IMR-90 (cell line): Measurements from ENCODE around the gene TBC1D10A. TPM values are rescaled to one million over a fixed set of nuclear protein-coding genes. Genes with fewer than 3 reads are reported as not detected.

Experiments
- ATAC-seq: fragments of 200-7000 bp; cut with Tn5 transposase; 2 replicates; pipeline ENCODE4 v1.9.1; 2020; ENCODE audit warnings: low read depth, mild to moderate bottlenecking, moderate library complexity
- BruUV-seq: library from RNA; stranded (reverse); fragments of 400-500 nt; replicated peaks from 2 replicates; lab custom pipeline; 2021; lab: Mats Ljungman, UMichigan
- CTCF ChIA-PET: fragments of 300-600 bp; formaldehyde crosslinking; extraction: SDS; loops from one replicate; lab custom pipeline; 2021; ENCODE audit warnings: antibody characterized with exemption; lab: Yijun Ruan, JAX
- POLR2A ChIA-PET: fragments of 300-600 bp; sonication (Branson Sonifier 250); formaldehyde crosslinking; loops from one replicate; lab custom pipeline; 2022; ENCODE audit warnings: antibody characterized with exemption; ENCODE audit not compliant: unreplicated experiment; lab: Charles Lee
- DNase-seq: peaks from one replicate; pipeline ENCODE4 v3.0.0; 2013
- H2AFZ ChIP-seq: replicated peaks from 2 replicates; pipeline ENCODE3; 2013; ENCODE audit warnings: low read length, mild to moderate bottlenecking; ENCODE audit not compliant: poor library complexity
- H2AK5ac ChIP-seq: 2 replicates; pipeline ENCODE4 v1.6.1; 2013; ENCODE audit warnings: low read depth, low read length, inconsistent platforms
- H2AK9ac ChIP-seq: replicated peaks from 2 replicates; pipeline ENCODE3; 2013; ENCODE audit warnings: mild to moderate bottlenecking, low read depth, low read length, moderate library complexity; ENCODE audit not compliant: poor library complexity
- H2BK120ac ChIP-seq: 2 replicates; pipeline ENCODE4 v1.6.1; 2013; ENCODE audit warnings: low read depth, low read length, inconsistent platforms
- H2BK15ac ChIP-seq: 3 replicates; pipeline ENCODE4 v1.6.1; 2013; ENCODE audit warnings: low read depth, low read length, inconsistent platforms
- H2BK20ac ChIP-seq: 2 replicates; pipeline ENCODE4 v1.6.1; 2013; ENCODE audit warnings: low read depth, mild to moderate bottlenecking, inconsistent platforms, low read length, moderate library complexity
- H2BK5ac ChIP-seq: 2 replicates; pipeline ENCODE4 v1.6.1; 2013; ENCODE audit warnings: mild to moderate bottlenecking, low read depth, low read length, inconsistent platforms; ENCODE audit not compliant: poor library complexity, severe bottlenecking
- H3K14ac ChIP-seq: replicated peaks from 2 replicates; pipeline ENCODE4 v1.6.1; 2013; ENCODE audit warnings: low read depth, low read length, inconsistent platforms
- H3K18ac ChIP-seq: 2 replicates; pipeline ENCODE4 v1.6.1; 2013; ENCODE audit warnings: low read depth, low read length, control low read depth
- H3K23ac ChIP-seq: 2 replicates; pipeline ENCODE4 v1.6.1; 2013; ENCODE audit warnings: low read depth, low read length, inconsistent platforms
- H3K27ac ChIP-seq: 2 replicates; pipeline ENCODE4 v1.5.1; 2013; ENCODE audit warnings: mild to moderate bottlenecking, control low read depth, low read length; ENCODE audit not compliant: insufficient read depth
- H3K27me3 ChIP-seq: 2 replicates; pipeline ENCODE4 v1.6.1; 2013; ENCODE audit warnings: low read length; ENCODE audit not compliant: control insufficient read depth, insufficient read depth
- H3K36me3 ChIP-seq: 2 replicates; pipeline ENCODE4 v1.6.1; 2013; ENCODE audit warnings: low read length, mixed read lengths; ENCODE audit not compliant: control insufficient read depth, insufficient read depth
- H3K4ac ChIP-seq: 2 replicates; pipeline ENCODE4 v1.6.1; 2013; ENCODE audit warnings: low read depth, low read length, inconsistent platforms
- H3K4me1 ChIP-seq: 2 replicates; pipeline ENCODE4 v1.6.1; 2013; ENCODE audit warnings: low read length, mixed read lengths; ENCODE audit not compliant: control insufficient read depth, insufficient read depth
- H3K4me2 ChIP-seq: 2 replicates; pipeline ENCODE4 v1.6.1; 2013; ENCODE audit warnings: low read depth, mild to moderate bottlenecking, control low read depth, low read length, moderate library complexity
- H3K4me3 ChIP-seq: 2 replicates; pipeline ENCODE4 v1.5.1; 2013; ENCODE audit warnings: low read depth, mild to moderate bottlenecking, control low read depth, low read length, moderate library complexity; ENCODE audit not compliant: insufficient read depth
- H3K56ac ChIP-seq: 2 replicates; pipeline ENCODE4 v1.6.1; 2013; ENCODE audit warnings: low read length, inconsistent platforms; ENCODE audit not compliant: insufficient read depth; ENCODE audit errors: extremely low read depth
- H3K79me1 ChIP-seq, 2 experiments: 2 replicates each; pipeline ENCODE4 v1.6.1; 2013; ENCODE audit warnings: low read length in 2 of 2, inconsistent platforms in 1 of 2, low read depth in 1 of 2
- H3K9ac ChIP-seq: 2 replicates; pipeline ENCODE4 v1.6.1; 2013; ENCODE audit warnings: low read depth, low read length, control low read depth
- H3K9me1 ChIP-seq: 2 replicates; pipeline ENCODE4 v1.6.1; 2013; ENCODE audit warnings: low read length, inconsistent platforms; ENCODE audit not compliant: insufficient read depth
- H3K9me3 ChIP-seq: 2 replicates; pipeline ENCODE4 v1.6.1; 2013; ENCODE audit warnings: low read length; ENCODE audit not compliant: control insufficient read depth, insufficient read depth
- H4K20me1 ChIP-seq: 2 replicates; pipeline ENCODE4 v1.6.1; 2013; ENCODE audit warnings: low read length, inconsistent platforms; ENCODE audit not compliant: insufficient read depth
- H4K5ac ChIP-seq: 2 replicates; pipeline ENCODE4 v1.6.1; 2013; ENCODE audit warnings: mild to moderate bottlenecking, low read depth, low read length, control low read depth
- H4K8ac ChIP-seq, 2 experiments: 2 replicates each; pipeline ENCODE4 v1.6.1; 2013; ENCODE audit warnings: low read depth in 2 of 2, low read length in 2 of 2, control low read depth in 1 of 2, inconsistent platforms in 1 of 2
- H4K91ac ChIP-seq: 2 replicates; pipeline ENCODE4 v1.6.1; 2013; ENCODE audit warnings: low read depth, low read length, inconsistent platforms; ENCODE audit not compliant: insufficient read depth
- MAZ ChIP-seq: IDR thresholded peaks from 2 replicates; pipeline ENCODE4 v1.6.1; 2012; ENCODE audit warnings: low read depth, mild to moderate bottlenecking, low read length, improper control_type of control experiment, moderate library complexity, borderline replicate concordance
- MXI1 ChIP-seq: IDR thresholded peaks from 2 replicates; pipeline ENCODE4 v1.6.1; 2012; ENCODE audit warnings: low read depth, mild to moderate bottlenecking, low read length, moderate library complexity, borderline replicate concordance
- NFE2L2 ChIP-seq: fragments of 150-350 bp; IDR thresholded peaks from 2 replicates; pipeline ENCODE4 v1.6.1; 2016; ENCODE audit warnings: low read depth, mild to moderate bottlenecking, low read length
- WGBS, 2 experiments: methylation state at CpG; one replicate each; pipeline versions ENCODE4 v1.1.5 to v1.1.7; 2013; ENCODE audit warnings: missing lambda C conversion rate in 2 of 2; ENCODE audit not compliant: insufficient read length in 1 of 2; ENCODE audit errors: extremely low coverage in 2 of 2; 5-methylcytosine and 5-hydroxymethylcytosine counted together
- dilution Hi-C: fragments of 300-500 bp; cut with HindIII; formaldehyde crosslinking; loops from one replicate; pipeline ENCODE4 v1.14.3; 2018; ENCODE audit warnings: low sequenced_read_pairs; ENCODE audit not compliant: unreplicated experiment
- in situ Hi-C: fragments of 300-500 bp; cut with MboI; formaldehyde crosslinking; loops from 3 replicates; pipeline ENCODE4 v1.14.3; 2019; ENCODE audit warnings: low sequenced_read_pairs, inconsistent platforms, mixed read lengths
- intact Hi-C: fragments of 100-400 bp; cut with micrococcal nuclease; formaldehyde crosslinking; loops from 2 replicates; pipeline ENCODE4 v1.10.0; 2022
- polyA plus RNA-seq, 3 experiments: library from polyadenylated mRNA; depleted of rRNA; stranded (reverse); fragments of >200 nt; gene quantifications; 2 replicates each; pipeline ENCODE4 v1.2.3, GENCODE V29; 2012; ENCODE audit warnings: low replicate concordance in 1 of 3
- total RNA-seq: library from RNA; depleted of rRNA; stranded (reverse); fragments of >200 nt; gene quantifications from 2 replicates; pipeline ENCODE4 v1.2.3, GENCODE V29; 2012

Gene TBC1D10A
- total and polyA plus RNA-seq, 2 of the 4 experiments (the other 2 are of a cell fraction): 16.3 to 33.1 TPM

GRCh38 chr22:30253205-30253852 lies 73.4 kb downstream of the TBC1D10A start:
- Histone ChIP-seq H3K56ac (peak overlapping the region; percentile 68; the same call in 1 of the 2 replicates), H3K4me2 (no peak overlapping the region), H2AFZ (peak overlapping the region; percentile 88), H2BK15ac (peak overlapping the region; percentile 99), H3K27ac (peak overlapping the region; percentile 76), H3K14ac (peak overlapping the region; percentile 97), H3K23ac (peak overlapping the region; percentile 90), H3K79me1 (peaks cover 0 to 4% of the 10 kb centered on the region in 2 experiments; a peak in 2 of 4 replicates), H3K18ac (peak overlapping the region; percentile 97), H4K5ac (peak overlapping the region; percentile 87), H2AK9ac (peak overlapping the region; percentile 92), H2BK120ac (peak overlapping the region; percentile 96), H3K4ac (peak overlapping the region; percentile 95), H3K36me3 (no peaks in the 10 kb centered on the region), H2BK20ac (peak overlapping the region; percentile 97), H3K9me3 (no peaks in the 10 kb centered on the region), H2AK5ac (peak overlapping the region; percentile 100), H4K91ac (peak overlapping the region; percentile 97), H4K8ac (peak overlapping the region; percentile 98), H3K9me1 (peaks cover 16% of the 10 kb centered on the region), H3K4me1 (peaks cover 42% of the 10 kb centered on the region), H2BK5ac (peak overlapping the region; percentile 70), H4K20me1 (no peaks in the 10 kb centered on the region), H3K9ac (peak overlapping the region; percentile 57), H3K27me3 (no peaks in the 10 kb centered on the region), H3K4me3 (no peak overlapping the region)
- in situ Hi-C loops: no loop called here
- BruUV-seq: no TSS peak
- ChIA-PET CTCF (no interaction called here), POLR2A (no interaction called here)
- dilution Hi-C loops: no loop called here
- TF ChIP-seq MAZ (peak; percentile 94), MXI1 (0 out of 2 replicates have a peak, but pooled peaks have one; percentile 16), NFE2L2 (no peak)
- intact Hi-C loops: no loop called here
- DNase-seq (peak; percentile 83), ATAC-seq (peak; percentile 3)
- no CpG with 5 or more reads among the region's 22 CpGs for WGBS, 2 experiments
